HG02943 (cell line): Measurements from ENCODE around the gene SLC38A10.

Source experiments
- ATAC-seq: cut with Tn5 transposase; IDR thresholded peaks from one replicate; pipeline ENCODE4 v1.9.1; 2021; ENCODE audit warnings: mild to moderate bottlenecking, low read depth, moderate library complexity; ENCODE audit not compliant: unreplicated experiment

The SLC38A10 gene

GRCh38 chr17:81245665-81246342, 49.3 kb downstream of the SLC38A10 start:
- no peak for ATAC-seq

GRCh38 chr17:81245024-81245664, 50.0 kb downstream of the SLC38A10 start:
- ATAC-seq = no peak

GRCh38 chr17:81244358-81245023, 50.6 kb downstream of the SLC38A10 start:
- no peak for ATAC-seq

GRCh38 chr17:81243333-81243664, 51.8 kb downstream of the SLC38A10 start:
- no peak for ATAC-seq

- no peak for ATAC-seq
Observed at GRCh38 chr17:81242421-81243332, 52.4 kb downstream of the SLC38A10 start.

- ATAC-seq = no peak
Observed at GRCh38 chr17:81241648-81242420, 53.3 kb downstream of the SLC38A10 start.

GRCh38 chr17:81241203-81241602, 53.9 kb downstream of the SLC38A10 start:
- no peak for ATAC-seq

GRCh38 chr17:81240761-81241160, 54.3 kb downstream of the SLC38A10 start:
- no peak for ATAC-seq

GRCh38 chr17:81239714-81240555, 55.2 kb downstream of the SLC38A10 start:
- ATAC-seq = no peak

- ATAC-seq = peak; percentile 92
Observed at GRCh38 chr17:81238815-81239713, 56.0 kb downstream of the SLC38A10 start, which contains the start of the genes NDUFAF8 and TEPSIN. TSS of gene NDUFAF8 (plus strand) at chr17:81239318. CDS start at chr17:81239364, 46 bp downstream. TSS of gene TEPSIN (minus strand) at chr17:81239055. CDS start at chr17:81239033, 22 bp downstream.

GRCh38 chr17:81238490-81238814, 56.7 kb downstream of the SLC38A10 start:
- no peak for ATAC-seq

GRCh38 chr17:81237591-81238489, 57.3 kb downstream of the SLC38A10 start:
- ATAC-seq = no peak

GRCh38 chr17:81236784-81237183, 58.3 kb downstream of the SLC38A10 start:
- ATAC-seq = no peak

- ATAC-seq = no peak
Observed at GRCh38 chr17:81235822-81236740, 59.0 kb downstream of the SLC38A10 start.

- ATAC-seq = no peak
Observed at GRCh38 chr17:81234940-81235821, 59.9 kb downstream of the SLC38A10 start.
